ENCODE data around the gene CCDC159.
A peak's percentile ranks its signal among the peaks of the same experiment; 100 is the strongest.
"Not testable (repeated sequence)": the region's sequence is repeated elsewhere in the genome, so short reads cannot be mapped to it uniquely, and the experiment has no call there.

CCDC159 gene

GRCh38 chr19:11346104-11346940, at the start of gene CCDC159, which contains the start of gene TMEM205:
Gene CCDC159 (plus strand): TSS chr19:11346519. CDS start chr19:11346607, 88 bp downstream.
Gene TMEM205 (minus strand): TSS chr19:11346268. CDS start chr19:11345619, 649 bp downstream.
- peak; percentile 97 for DNase-seq

- no peak for DNase-seq
Observed at GRCh38 chr19:11299946-11300810, 46.1 kb upstream of the CCDC159 start.

- DNase-seq: no peak
Observed at GRCh38 chr19:11300811-11301120, 45.6 kb upstream of the CCDC159 start.

GRCh38 chr19:11304936-11305335, 41.4 kb upstream of the CCDC159 start:
- no peak for DNase-seq

- no peak for DNase-seq
Observed at GRCh38 chr19:11306337-11306736, 40.0 kb upstream of the CCDC159 start.

- not testable (repeated sequence) for DNase-seq
Observed at GRCh38 chr19:11320278-11320995, 25.9 kb upstream of the CCDC159 start.

GRCh38 chr19:11321191-11322126, 24.9 kb upstream of the CCDC159 start:
- DNase-seq: no peak

GRCh38 chr19:11322269-11323024, 23.9 kb upstream of the CCDC159 start:
- no peak for DNase-seq

GRCh38 chr19:11323601-11324078, 22.7 kb upstream of the CCDC159 start:
- no peak for DNase-seq

- peak; percentile 74 for DNase-seq
Observed at GRCh38 chr19:11324079-11324661, 22.1 kb upstream of the CCDC159 start.

GRCh38 chr19:11324748-11325389, 21.4 kb upstream of the CCDC159 start:
- no peak for DNase-seq

- no peak for DNase-seq
Observed at GRCh38 chr19:11325544-11325943, 20.8 kb upstream of the CCDC159 start.

- DNase-seq: no peak
Observed at GRCh38 chr19:11330127-11330526, 16.2 kb upstream of the CCDC159 start.

- no peak for DNase-seq
Observed at GRCh38 chr19:11331502-11331901, 14.8 kb upstream of the CCDC159 start.

- DNase-seq: no peak
Observed at GRCh38 chr19:11332822-11333221, 13.5 kb upstream of the CCDC159 start.

GRCh38 chr19:11333838-11334237, 12.5 kb upstream of the CCDC159 start:
- DNase-seq: not testable (repeated sequence)

GRCh38 chr19:11335449-11336146, 10.7 kb upstream of the CCDC159 start:
- no peak for DNase-seq

GRCh38 chr19:11337080-11337479, 9.2 kb upstream of the CCDC159 start:
- DNase-seq: no peak

- DNase-seq: no peak
Observed at GRCh38 chr19:11338121-11338520, 8.2 kb upstream of the CCDC159 start.

Data from right forelimb (tissue), 1 donor.